ENCODE measurements around the gene FIBCD1. TPM values are rescaled to one million over a fixed set of nuclear protein-coding genes. Genes with fewer than 3 reads are reported as not detected.
A peak's percentile ranks its signal among the peaks of the same experiment; 100 is the strongest.

The FIBCD1 gene
- total and polyA plus RNA-seq, 9 of the 15 experiments (the other 6 are each of a cell fraction or from before 2014, with no cell fraction given) = 0.53 to 1.2 (median 0.95) TPM; not detected in 4

DNA sequence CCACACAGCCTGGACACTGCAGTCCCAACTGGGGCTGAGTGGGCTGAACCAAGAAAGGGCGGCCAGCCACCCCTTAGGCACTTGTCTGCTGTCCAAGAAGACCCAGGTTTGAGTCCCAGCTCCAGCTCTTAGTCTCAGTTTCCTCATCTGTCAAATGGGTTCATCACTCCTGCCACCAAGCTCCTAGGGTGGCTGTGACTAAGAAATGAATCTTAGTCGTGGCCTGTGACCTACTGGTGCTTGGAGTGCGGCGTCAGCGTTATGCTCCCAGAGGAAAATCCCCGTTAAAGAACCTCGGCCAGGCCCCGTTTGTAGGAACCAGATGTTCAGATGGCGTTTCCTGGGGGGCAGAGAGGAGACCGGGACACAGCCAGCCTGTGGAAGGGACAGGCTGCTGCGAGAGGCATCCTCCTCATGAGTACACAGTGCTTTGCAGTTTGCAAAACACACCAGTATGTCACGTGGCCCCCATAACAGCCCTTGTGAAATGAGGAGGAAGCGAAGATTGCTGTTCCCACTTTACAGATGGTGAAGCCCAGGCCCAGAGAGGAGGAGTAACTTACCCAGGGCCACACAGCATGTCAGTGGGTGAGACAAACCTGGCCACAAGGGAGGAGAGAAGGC is 3.3 kb downstream of the FIBCD1 start:
- peak overlapping the region in 1 of 2 experiments; percentile 3; a peak in 1 of 4 replicates for H3K9ac ChIP-seq (ENCODE audit: insufficient read depth in 1 of 2, low read depth in 2 of 2, low read length in 2 of 2)
- H2AFZ ChIP-seq (ENCODE audit: low read depth, low read length) = no peak overlapping the region
- H4K20me1 ChIP-seq (replicated peaks; ENCODE audit: control insufficient read depth, insufficient read depth, low read length) = peaks cover 80% of the 10 kb centered on the region
- ChIA-PET CTCF (ENCODE audit: low intra/inter-chr PET ratio) (no interaction called here), POLR2A (interaction anchor here (0.5 to 26.8 kb wide), 16 partner anchors 8 to 267 kb away, joined by 3 to 582 read pairs (median 4); partner anchors contain the start of genes NUP214 and QRFP)
- intact Hi-C loops (cut with micrococcal nuclease) = no loop called here
- no peak overlapping the region for H3K4me3 ChIP-seq
- no peaks in the 10 kb centered on the region for H3K79me2 ChIP-seq (ENCODE audit: control insufficient read depth, insufficient read depth, low read length)
- peaks cover 10% of the 10 kb centered on the region for H3K9me1 ChIP-seq (ENCODE audit: control insufficient read depth, insufficient read depth, low read length)
- ATAC-seq (no peak), DNase-seq (ENCODE audit: extremely low read depth in 1 of 4, low spot score in 3 of 4) (peak in 3 of 4 experiments; percentile 48 to 70 (median 65)), FAIRE-seq (no peak)
- TF ChIP-seq, protein P1, sequence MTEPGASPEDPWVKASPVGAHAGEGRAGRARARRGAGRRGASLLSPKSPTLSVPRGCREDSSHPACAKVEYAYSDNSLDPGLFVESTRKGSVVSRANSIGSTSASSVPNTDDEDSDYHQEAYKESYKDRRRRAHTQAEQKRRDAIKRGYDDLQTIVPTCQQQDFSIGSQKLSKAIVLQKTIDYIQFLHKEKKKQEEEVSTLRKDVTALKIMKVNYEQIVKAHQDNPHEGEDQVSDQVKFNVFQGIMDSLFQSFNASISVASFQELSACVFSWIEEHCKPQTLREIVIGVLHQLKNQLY (CRISPR knock-in tag; conservative IDR thresholded peaks at IDR 0.05) = peak in 1 of 2 experiments; percentile 40; a peak in 1 of 4 replicates
- TF ChIP-seq NR0B1 (IDR thresholded peaks at IDR 0.05; ENCODE audit: partially characterized antibody) = no peak
- peak; percentile 29 for TF ChIP-seq E2F1 (CRISPR knock-in tag; IDR thresholded peaks at IDR 0.05)
- no peak overlapping the region for H3K4me2 ChIP-seq (ENCODE audit: insufficient read depth, low read length)
- peaks cover 83 to 95% of the 10 kb centered on the region in 2 experiments for H3K27me3 ChIP-seq (ENCODE audit: control insufficient read depth in 2 of 2, insufficient read depth in 2 of 2, low read length in 2 of 2)
- in situ Hi-C loops (cut with MboI) = no loop called here
- no peak overlapping the region; the same call in 2 of the 3 replicates for H3K27ac ChIP-seq (ENCODE audit: extremely low read depth, low read depth, low read length)
- no peaks in the 10 kb centered on the region for H3K9me3 ChIP-seq (replicated peaks; ENCODE audit: control insufficient read depth, insufficient read depth, low read depth, low read length)
- peaks cover 0 to 46% of the 10 kb centered on the region in 2 experiments; a peak in 3 of 5 replicates for H3K4me1 ChIP-seq (replicated peaks in 1 of 2; ENCODE audit: control insufficient read depth in 2 of 2, insufficient read depth in 2 of 2, low read length in 2 of 2)
- no peaks in the 10 kb centered on the region for H3K36me3 ChIP-seq (ENCODE audit: control insufficient read depth, insufficient read depth, low read length)
- BruUV-seq (replicated peaks) = no TSS peak
- 3% methylated on average over 13 of the region's 13 CpGs for WGBS (ENCODE audit: insufficient coverage, low coverage, missing lambda C conversion rate)

All from K562 (cell line).